HG03095 (cell line): Measurements from ENCODE around the gene PTPRT.
"Not testable (repeated sequence)": the region's sequence is repeated elsewhere in the genome, so short reads cannot be mapped to it uniquely, and the experiment has no call there.

Experiments used
- ATAC-seq: cut with Tn5 transposase; IDR thresholded peaks from one replicate; pipeline ENCODE4 v1.9.1; 2021; ENCODE audit warnings: moderate library complexity; ENCODE audit not compliant: unreplicated experiment

PTPRT gene

GRCh38 chr20:42920776-42921175, 268.9 kb downstream of the PTPRT start:
- ATAC-seq = no peak

GRCh38 chr20:42919316-42919715, 270.4 kb downstream of the PTPRT start:
- no peak for ATAC-seq

DNA sequence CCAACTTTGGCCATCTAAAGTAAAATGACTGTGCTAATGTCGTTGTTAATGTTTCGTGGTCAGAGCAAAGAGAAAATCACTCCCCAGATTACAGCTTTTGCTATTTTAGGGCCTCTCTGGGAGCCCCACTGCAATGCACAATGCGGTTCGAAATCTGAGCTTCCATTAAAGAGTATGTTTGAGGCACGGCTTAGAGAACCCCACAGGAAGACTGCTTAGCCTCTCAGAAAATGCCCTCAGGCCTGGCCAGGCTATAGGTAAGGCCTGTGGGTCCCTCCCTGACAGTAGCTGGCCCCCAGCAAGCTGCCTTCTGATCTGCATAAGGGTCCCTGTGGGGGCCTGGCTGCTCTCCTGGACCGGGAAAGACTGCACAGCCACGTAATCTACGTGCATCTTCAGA, 274.6 kb downstream of the PTPRT start:
- ATAC-seq = no peak

- ATAC-seq = no peak
These were observed 275.4 kb downstream of the PTPRT start for GRCh38 chr20:42914302-42914701.

DNA sequence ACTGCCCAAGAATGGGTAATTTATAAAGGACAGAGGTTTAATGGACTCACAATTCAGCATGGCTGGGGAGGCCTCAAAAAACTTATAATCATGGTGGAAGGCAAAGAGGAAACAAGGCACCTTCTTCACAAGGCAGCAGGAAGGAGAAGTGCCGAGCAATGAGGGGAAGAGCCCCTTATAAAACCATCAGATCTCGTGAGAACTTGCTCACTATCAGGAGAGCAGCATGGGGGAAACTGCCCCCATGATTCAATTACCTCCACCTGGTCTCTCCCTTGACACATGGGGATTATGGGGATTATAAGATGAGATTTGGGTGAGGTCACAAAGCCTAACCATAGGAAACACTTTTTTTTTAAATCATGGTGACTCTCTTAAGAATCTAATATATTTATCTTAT, 278.9 kb downstream of the PTPRT start:
- not testable (repeated sequence) for ATAC-seq

GRCh38 chr20:42907730-42908129, 282.0 kb downstream of the PTPRT start:
- no peak for ATAC-seq

GRCh38 chr20:42906120-42906519, 283.6 kb downstream of the PTPRT start:
- no peak for ATAC-seq

DNA sequence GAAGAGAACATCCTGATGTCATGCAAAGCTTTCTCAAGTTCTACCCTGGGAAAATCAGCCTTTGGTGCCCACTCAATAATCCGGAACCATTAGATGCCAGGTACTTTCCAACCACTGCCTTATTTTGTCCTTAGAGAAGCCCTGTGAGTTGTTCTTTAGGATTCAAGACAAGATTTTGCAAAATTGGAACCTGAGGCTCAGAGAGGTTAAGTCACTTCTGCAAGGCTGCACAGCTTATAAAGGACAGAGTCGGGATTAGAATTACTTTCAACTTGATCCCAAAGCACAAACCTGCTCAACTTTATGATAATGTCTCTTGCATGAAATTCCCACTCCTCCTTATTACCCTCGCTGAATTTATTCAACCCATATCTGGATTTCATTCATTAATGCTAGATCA, 287.2 kb downstream of the PTPRT start:
- ATAC-seq = no peak

- no peak for ATAC-seq
These were observed 287.8 kb downstream of the PTPRT start for GRCh38 chr20:42901689-42902440.

GRCh38 chr20:42900764-42901163, 288.9 kb downstream of the PTPRT start:
- not testable (repeated sequence) for ATAC-seq

GRCh38 chr20:42895020-42895419, 294.7 kb downstream of the PTPRT start:
- no peak for ATAC-seq

GRCh38 chr20:42894483-42894882, 295.2 kb downstream of the PTPRT start:
- no peak for ATAC-seq

- ATAC-seq = no peak
These were observed 300.2 kb downstream of the PTPRT start for GRCh38 chr20:42889517-42889916.

DNA sequence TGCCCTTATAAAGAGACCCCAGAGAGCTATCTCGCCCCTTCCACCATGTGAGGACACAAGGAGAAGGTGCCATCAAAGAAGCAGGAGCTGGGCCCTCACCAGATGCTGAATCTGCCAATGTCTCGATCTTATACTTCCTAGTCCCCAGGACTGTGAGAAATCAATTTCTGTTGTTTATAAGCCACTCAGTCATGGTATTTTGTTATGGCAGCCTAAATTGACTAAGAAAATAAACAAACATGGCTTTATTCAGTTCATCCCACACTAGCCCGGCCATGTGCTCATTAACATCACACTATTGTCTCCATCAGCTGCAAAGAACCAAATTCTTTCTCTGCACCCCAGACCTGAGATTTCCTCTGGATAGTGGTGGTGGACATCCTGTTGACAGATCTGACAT, 302.4 kb downstream of the PTPRT start:
- no peak for ATAC-seq

GRCh38 chr20:42886801-42887200, 302.9 kb downstream of the PTPRT start:
- ATAC-seq = no peak

- no peak for ATAC-seq
These were observed 303.7 kb downstream of the PTPRT start for GRCh38 chr20:42886046-42886445.

- ATAC-seq = no peak
These were observed 314.1 kb downstream of the PTPRT start for GRCh38 chr20:42875581-42875980.

DNA sequence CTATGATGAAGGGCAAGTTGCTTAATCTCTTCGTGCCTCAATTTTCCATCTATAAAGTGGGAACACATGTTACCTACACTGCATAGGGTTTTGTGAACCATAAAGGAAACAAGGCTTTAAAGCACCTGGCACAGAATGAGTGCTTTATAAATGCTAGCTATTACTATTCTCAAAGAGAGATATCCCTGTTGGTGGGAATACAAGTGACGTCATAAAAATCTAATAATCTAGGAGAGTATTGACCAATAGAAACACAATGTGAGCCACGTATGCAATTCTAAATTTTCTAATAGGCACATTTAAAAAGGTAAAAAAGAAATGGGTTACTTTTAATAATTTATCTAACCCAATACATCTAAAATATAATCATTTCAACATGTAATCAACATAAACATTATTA, 316.4 kb downstream of the PTPRT start:
- ATAC-seq = no peak

GRCh38 chr20:42864116-42864515, 325.6 kb downstream of the PTPRT start:
- ATAC-seq = no peak

GRCh38 chr20:42862446-42862845, 327.3 kb downstream of the PTPRT start:
- no peak for ATAC-seq

DNA sequence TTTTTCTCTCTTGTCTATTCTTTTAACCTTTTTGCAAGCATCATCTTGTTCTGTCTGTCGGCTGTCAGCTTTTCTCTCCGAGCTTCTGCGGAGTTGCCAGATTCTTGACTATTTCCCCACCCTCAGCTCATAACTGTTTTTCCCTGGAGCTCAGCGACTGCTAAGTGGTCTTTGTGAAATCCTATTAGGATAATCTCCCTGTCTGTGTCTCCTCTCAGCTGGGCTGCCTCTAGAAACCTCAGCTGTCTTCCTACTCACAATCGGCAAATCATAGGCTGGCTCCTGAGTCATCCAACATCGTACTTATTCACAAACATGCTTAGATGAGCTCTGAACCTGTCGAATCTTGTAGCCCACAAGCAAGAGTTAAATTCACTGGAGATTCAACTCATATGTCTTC, 332.3 kb downstream of the PTPRT start:
- no peak for ATAC-seq

GRCh38 chr20:42855896-42856295, 333.8 kb downstream of the PTPRT start:
- ATAC-seq = no peak

GRCh38 chr20:42852691-42853090, 337.0 kb downstream of the PTPRT start:
- no peak for ATAC-seq
